Activated naive CD4-positive, alpha-beta T cell treated with anti-CD3 and anti-CD28 coated beads, Interleukin-2, amount 50 U/mL, for 16 hours (primary cell): ENCODE data around the gene CPD.

Source experiments
- DNase-seq: peaks from one replicate; pipeline ENCODE4 v3.0.0-alpha.2; 2020

The CPD gene

DNA sequence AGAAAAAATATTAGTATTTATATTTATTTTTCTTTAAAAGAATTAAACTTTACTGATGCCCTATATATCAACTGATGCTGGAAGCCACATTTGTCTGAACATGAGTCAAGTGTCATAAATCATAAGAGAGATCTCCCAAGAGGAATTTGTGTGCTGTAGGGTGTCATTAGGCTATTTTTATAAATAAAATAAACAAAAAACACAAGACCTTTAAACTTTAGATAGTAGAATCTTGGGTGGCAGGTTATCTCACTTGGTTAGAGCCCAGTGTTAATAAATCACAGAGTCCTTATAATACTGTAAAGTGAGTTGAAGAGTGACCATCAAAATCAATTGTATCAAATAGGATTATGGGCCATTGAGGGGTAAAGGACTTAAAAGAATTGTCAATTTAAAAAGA lies 21.3 kb upstream of the CPD start:
- DNase-seq, result no peak

DNA sequence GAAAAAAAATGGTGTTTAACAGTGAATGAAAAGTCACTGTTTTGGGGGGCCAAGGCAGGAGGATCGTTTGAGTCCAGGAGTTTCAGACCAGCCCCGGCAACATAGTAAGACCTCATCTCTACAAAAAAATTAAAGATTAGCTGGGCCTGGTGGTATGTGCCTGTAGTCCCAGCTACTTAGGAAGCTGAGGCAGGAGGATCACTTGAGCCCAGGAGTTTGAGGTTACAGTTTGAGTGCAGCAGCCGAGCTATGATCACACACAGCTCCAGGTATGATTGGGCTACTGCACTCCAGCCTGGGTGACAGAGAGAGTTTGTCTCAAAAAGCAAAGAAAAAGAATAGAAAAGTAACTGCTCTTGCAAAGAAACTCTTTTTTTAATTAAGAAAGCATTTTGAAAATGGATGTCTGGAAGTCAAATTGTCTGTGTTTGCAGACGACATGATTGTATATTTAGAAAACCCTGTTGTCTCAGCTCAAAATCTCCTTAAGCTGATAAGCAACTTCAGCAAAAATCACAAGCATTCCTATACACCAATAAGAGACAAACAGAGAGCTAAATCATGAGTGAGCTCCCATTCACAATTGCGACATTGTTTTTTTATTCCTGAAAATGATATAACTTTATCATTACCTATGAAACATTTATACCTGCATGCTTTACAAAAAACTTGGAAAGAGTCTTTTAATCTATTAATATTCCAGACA lies 20.5 kb upstream of the CPD start:
- DNase-seq, result no peak

DNA sequence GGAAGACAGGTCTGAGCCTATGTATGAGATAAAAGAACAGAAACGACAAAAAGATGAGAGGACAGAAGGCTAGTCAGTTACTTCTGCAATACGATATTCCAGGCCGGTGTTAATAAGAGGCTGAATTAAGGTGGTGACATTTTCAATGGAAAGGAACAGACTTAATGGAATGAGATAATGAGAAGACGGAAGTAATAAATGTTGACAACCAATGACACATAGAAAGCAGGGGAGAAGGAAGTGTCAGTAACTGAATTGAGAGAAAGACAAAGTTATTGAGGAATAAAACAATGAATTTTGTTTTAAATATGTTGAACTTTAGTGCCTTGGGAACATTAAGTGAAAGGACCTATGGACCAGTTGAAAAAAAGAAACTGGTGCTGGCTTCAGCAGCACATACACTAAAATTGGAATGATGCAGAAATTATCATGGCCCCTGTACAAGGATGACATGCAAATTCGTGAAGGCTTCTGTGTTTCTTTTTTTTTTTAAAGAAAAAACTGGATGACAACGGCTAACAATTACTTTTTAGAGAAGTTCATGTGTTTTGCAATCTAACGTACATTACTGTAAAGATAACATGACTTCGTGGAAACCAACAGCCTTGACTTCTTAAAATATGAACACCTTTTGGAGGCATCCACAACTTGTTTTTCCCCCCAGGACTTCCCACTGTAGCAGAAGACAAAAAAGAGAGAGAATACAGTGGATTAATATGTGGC lies 18.5 kb upstream of the CPD start:
- no peak for DNase-seq

DNA sequence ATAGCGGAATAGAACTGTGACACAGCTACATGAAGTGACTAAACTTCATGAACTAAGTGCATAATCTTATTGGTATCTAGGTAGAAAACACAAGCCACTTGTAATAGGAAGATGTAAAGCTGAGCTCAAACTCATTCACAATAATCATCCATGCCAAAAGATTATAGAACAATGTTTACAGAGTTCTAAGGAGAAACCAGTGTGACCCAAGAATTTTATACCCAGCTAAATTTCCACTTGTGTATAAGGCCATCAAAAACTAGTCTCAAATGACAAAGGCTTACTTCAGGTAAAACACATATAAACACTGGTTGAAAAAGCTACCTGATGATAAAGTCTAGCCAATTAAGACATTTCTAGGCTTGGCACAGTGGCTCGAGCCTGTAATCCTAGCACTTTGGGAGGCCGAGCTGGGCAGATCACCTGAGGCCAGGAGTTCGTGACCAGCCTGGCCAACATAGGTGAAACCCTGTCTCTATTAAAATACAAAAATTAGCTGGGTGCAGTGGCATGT lies 16.9 kb upstream of the CPD start:
- DNase-seq, result no peak

DNA sequence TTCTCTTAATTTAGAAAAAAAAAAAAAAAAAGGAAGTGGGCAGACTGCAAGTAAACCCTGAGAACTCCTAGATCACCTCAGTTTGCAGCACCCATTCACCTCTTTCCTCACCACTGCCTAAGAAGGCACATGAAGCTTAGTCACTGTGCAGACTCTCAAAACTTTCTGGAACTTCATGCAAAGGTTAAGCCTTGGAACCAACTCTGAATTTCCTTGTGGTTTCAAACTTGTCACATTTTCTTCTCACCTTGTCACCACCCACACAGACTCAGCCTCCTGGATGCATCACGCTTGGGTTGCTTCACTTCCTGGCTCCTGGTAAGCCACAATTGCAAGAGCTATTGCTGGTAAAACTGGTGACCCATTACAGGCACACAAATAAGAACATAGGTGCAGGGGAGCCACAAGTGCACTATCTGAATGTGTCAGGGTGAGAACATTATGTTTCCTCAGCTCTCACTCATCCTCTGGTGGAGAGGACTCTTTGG lies 15.0 kb upstream of the CPD start:
- peak; percentile 83 for DNase-seq

DNA sequence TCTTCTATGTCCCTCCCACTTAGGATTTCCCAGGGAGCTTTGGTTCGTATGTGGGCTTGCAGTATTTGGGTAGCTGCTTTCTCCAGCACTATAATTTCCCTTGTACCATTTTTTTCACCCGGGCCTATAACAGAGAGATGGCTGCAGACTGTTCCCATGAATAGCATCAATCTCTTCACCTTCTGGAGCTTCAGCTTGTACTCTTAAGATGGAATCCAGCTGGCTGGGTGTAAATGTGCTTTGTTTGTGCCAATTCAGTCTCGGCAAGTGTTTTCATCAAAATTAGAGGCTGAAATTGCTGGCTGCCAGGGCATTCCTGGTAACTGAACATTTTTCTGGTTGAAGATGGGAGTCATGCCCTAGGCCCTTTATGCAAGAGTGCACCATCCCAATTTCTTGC lies 12.2 kb upstream of the CPD start:
- no peak for DNase-seq

DNA sequence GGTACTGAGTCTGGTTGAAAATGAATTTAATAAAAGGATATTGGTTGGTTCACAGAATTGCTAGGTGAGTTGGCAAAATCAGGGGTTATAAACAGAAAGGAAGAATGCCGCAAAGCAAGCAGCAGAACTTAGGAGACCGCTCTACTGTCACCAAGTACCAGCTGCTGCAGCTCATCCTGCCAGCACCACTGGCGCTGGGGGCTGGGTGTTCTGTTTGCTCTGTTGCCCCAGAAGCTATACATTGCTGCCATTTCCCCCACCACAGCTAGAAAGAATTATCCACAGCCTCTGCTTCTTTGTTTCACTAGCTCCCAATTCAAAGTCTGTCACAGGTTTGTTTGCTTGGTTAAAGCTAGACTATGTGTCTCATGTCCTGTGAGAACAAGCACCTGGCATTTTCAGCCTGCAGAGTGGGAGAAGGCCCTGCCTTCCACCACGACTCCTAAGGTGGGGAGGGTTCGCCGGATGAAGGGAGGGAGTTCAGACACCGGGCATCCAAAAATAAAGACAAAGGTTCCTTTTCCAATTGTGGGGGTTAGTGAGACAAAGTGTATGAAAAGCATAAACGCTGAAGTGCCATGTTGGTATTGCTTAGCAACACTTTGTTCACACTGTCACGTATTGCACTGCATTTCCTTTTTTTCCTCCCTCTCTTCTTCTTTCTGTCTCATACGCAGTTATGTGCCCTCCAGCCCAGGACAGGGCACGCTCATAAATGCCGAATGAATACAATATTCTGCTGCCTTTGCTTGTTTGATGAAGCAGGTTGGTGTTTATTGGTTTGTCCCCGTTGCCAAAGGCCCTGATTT lies 9.6 kb upstream of the CPD start:
- DNase-seq, result no peak

DNA sequence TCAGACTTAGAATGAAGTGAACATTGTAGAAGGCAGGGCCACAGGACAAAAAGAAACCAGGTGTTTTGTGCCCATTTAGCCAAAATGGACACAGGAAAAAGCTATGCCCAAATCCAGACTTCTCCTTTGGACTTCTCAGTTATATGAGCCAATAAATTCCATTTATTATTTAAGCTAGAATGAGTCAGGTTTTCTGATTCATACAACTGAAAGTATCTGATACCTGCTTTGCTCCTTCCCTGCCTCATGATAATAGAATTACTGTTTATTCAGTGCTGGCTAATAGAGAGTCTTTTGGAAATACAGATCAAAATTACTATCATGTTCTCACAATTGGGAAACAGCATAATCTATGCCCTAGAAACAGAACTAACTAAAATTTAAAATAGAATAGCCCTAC lies 8.7 kb upstream of the CPD start:
- no peak for DNase-seq

DNA sequence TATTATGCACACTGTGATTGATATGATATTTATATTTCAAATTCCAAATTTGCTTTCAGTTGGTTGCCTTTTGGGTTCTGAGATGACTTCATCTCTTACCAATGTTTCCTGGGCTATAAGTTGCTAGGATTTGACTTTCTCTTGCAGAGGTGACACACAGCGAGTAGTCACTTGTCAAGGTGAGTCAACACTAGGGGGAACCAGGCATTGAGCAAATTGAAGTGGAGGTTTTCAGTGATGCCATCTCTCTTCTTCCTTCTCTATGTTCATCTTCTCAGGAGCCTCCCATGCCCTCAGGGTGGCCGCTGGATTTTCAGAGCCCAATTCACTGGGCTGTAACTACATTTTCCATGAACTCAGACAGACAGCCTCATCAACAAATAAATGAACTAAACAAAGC lies 6.0 kb upstream of the CPD start:
- peak; percentile 42 for DNase-seq

DNA sequence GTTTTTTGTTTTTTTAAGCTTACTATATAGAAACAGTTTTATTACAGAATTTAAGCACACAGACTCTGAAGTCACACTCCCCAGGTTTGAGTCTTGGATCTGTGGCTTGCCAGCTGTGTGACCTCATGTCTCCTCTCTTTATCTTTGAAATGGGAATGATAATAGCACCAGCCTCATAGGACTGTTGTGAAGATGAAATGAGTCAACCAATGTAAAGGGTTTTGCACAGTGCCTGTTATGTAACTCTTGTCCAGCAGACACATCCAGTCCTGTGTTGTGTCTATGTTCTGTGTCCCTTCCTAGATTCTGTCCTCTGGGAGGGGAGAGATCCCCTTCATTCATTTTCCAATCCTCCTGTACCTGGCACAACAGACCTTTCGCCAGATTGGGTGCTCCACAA lies 3.1 kb upstream of the CPD start:
- DNase-seq, result no peak

DNA sequence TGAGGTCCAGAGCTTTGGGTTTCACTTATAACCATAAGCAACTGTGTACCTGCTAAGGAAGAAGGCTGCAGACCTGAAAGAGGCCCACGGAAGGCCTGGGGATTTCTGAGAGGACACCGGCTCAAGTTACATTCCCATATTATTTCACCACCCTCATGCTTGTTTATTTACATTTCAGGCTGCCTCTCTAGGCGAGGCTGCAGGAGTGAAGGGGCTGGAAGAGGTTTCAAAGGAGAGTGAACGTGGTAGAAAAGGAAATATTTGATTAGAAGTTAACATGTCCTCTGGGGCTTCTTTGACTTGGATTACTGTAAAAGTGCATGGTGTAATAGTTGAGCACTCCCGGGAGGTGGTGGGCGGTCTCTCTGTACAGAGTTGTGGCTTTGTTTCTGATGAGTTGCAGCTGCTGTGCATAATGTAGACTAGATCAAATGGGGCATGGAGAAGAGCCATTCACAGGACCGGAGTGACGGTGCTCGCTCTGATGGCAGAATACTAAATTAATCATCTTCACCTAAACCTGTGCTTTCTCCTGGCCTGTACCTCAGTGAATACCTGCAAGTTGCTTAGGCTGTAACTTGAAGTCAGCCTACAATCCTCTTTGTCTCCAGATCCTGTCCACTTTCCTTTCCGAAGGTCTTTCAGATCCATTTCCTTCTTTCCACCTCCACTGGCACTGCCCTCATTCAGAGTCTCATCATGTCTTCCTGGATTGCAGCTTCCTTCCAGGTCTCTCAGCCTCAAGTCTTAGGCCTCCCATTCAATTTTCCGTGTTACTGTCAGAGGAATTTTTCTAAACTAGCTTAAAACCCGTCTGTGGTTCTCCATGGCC lies 1.9 kb upstream of the CPD start:
- peak; percentile 67 for DNase-seq

DNA sequence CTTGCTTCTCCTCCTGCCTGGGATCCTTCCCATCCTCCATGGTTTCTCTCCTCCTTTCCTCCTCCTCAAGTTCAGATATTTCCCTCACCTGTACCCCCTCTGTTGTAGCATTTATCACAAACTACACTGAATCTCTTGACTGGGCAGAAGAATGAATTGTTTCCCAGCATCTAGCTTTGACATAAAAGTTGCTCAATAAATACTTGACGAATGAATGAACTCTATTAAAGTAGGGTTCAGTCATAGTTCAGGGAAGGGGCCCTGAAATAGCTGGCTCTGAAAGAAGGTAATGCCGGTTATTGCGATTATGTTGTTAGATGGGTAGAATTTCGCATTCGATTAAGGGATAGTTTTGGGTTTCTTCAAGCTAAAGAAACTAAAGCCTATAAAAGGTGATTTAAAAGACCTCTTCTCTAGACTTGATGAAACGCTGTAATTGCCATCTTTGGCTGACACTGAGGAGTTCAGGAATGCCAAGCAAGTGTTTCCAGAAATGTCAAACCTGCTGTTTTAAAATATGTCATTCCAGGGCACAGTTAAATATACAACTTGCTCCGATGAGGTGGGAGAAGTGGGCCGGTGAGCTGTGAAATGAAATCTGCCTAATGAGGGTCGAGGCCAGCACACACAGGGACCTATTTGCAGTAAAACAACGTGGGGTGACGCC lies 1.0 kb upstream of the CPD start:
- no peak for DNase-seq

DNA sequence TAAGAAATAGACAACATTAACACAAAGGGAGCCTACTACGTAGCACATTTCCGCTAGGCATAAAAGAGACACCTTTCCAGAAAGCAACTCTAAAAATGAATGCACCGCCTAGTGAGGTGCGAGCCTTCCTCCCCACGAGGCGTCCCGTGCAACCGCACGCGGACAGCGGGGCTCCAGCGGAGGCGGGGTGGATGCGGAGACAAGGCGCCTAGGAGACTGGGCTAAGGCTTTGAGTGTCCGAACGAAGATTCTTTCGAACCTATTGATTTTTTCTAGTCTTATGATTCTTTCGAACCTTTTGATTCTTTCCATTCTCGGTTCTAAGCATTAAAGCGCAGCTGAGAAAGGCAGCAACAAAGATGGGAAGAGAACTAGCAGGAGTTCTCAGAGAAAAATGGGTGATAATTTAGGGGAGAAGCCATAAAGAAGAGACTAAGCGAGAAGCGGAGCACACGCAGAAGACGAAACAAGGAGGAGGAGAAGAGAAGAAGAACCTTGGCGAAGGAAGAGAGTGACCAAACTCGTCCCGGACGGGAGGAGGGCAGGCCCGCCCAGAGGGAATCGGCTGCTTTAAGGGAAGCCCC lies 394 bp upstream of the CPD start:
- DNase-seq, result peak; percentile 63

DNA sequence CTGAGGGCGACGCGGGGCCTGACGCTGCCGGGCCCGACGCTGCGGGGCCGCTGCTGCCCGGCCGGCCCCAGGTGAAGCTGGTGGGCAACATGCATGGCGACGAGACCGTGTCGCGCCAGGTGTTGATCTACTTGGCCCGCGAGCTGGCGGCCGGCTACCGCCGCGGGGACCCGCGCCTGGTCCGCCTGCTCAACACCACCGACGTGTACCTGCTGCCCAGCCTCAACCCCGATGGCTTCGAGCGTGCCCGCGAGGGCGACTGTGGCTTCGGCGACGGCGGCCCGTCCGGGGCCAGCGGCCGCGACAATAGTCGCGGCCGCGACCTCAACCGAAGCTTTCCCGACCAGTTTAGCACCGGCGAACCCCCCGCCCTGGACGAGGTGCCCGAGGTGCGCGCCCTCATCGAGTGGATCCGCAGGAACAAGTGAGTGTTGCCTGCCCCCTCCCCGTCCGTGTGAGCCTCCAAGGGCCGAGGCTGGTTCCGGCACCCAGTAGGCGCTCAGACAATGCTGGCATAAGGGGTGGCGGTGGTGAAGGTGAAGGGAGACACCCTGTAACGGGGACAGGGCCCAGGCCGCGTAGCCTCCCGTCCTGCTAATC lies 676 bp downstream of the CPD start:
- DNase-seq, result peak; percentile 36

DNA sequence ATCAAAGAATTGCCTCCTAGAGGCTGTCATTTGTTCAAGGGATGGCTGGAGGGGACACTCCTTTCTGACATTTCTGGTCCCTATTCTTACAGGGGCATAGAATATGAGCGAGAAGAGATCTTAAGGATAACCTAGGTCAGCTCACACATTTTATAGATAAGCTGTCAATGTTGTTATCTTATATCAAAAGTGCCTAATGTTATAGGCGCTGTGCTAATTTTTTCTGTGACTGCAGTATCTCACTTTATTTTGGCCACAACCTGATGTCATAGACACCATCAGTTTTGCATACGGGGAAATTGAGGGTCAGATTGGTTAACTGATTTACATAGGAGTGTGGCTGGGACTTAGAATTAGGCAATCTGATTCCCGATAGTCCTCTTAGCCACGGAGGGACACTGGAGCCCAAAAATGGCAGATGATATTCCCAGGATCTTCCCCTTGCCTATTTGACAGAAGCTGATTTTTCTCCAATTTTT lies 1.2 kb downstream of the CPD start:
- no peak for DNase-seq

DNA sequence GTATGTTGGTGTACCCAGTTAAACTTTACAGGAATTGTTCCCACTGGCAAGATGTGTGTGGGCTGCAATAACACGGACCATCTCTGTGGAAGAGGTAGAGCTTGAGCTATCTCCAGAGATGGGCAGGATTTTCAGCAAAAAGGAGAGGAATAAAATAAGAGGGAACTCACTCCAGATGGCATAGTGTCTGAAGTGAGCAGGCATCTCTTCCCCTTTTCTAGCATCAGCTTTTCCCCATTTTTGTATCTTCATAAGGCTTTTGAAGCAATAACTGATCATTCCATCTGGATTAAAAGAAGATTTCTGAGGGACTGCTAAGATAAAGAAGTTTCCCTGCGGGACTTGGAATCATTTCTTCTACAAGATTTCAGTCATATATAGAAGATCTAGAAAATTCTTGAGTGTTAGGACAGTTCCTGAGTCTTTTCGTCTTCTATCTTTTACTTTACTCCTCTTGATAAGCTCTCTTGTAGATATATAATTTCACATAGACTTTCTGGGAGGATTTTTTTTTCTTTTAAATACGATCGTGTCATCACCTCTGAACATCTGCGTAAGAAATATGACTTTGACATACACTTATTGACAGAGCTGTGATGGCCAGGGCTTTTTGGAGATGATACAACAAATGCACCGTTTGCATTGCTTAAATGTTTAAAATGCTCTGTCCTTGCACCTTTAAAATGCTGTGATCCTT lies 2.1 kb downstream of the CPD start:
- no peak for DNase-seq

DNA sequence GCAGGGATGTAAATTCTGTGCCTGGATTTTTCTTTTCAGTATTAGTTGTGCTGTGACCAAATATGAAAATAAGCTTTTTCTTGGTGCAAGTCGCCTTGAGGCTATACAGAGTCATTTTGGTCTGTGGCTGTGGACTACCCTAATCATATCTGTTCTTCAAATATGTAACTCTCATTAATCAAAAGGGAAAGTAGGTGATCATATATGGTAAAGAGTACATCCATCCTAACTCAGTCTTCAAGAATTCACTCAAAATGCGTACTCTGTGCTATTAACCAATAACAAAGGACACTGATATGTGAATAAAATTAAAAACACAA lies 2.6 kb downstream of the CPD start:
- no peak for DNase-seq

DNA sequence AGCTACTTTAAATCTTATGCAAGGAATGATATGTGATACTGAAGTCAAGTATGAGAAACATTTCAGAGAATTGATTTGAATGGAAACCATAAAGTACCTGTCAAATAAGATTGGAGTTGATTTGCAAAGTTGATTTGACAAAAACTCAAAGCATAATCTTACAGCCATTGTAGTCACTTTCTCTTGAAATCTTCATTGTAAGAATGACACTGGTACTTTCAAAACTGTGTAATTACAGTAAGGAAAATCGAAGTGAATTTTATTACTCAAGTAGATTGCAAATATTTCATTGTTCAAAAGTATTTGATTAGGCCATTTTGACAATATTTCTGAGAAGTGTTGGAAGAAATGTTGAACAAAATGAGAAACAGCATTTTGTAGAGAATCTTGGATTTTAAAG lies 3.6 kb downstream of the CPD start:
- DNase-seq, result no peak

DNA sequence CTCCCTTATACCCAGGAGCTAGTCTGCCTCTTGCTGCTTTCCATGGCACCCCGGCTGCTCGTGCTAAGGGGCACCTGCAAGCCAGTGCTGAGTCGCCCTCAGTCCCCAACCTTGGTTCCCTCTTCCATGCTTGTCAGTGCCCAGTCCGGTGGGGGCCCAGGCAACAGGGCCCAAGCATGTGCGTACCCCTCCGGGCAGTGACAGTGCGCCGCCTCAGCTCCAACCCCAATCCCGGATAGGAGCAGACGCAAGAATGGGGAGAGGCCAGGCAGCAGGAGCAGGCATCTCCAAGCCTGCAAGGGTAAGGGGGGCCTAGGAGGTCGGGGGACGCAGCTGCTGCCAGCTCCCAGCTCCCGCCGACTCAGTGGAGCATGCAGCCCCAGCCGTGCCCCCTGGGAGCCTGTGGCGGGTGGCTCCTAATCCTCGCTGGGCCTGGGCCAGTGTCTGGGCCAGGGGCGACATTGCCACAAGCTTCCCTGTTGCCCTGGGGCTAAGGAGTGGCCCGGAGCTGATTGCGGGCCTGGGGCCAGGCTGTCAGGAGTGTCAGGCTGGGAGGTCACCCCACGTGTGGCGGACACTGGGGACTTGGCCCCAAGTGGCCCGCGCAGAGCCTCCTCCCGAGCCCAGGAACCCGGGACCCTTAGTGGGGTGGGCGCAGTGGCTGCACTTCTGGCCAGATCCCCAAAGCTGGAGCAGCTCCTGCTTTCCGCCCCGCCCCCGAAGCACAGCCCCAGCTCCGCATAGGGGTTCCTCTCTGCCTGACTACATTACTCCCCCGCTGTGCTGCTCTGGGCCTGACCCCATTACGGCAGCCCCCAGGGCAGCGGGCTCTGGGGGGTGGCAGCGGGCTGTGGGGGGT lies 9.8 kb downstream of the CPD start:
- no peak for DNase-seq
